AG09319 (cell line): ENCODE data around the gene CPD.

Source experiments
- DNase-seq: peaks from one replicate; pipeline ENCODE4 v3.0.0-alpha.2; 2010; ENCODE audit warnings: low read depth; ENCODE audit errors: extremely low read depth
- TF ChIP-seq, protein P1 (sequence below): IDR thresholded peaks from 2 replicates; pipeline ENCODE4 v1.5.1; 2011; ENCODE audit warnings: low read depth, mild to moderate bottlenecking, inconsistent platforms, low read length, moderate library complexity

Gene CPD

DNA sequence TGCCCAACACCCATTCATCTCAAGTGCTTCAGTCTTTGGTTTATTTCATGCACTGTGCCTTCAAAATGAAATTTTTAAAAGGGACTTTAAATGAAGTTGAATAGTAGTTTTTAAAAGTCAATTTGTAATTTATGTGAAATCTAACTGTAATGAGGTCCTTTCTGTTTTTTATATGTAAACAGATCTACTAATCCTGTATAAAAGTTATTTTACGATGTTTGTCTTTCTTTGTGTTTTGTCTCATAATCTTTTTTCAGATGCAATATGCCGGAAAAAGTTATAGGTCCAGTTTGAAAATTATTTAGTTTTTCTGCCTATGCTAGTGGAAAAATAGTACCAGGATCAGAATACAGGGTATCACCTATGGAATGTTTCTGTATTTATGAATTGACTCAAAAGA is 89.7 kb downstream of the CPD start:
- DNase-seq: no peak
- TF ChIP-seq, protein P1, sequence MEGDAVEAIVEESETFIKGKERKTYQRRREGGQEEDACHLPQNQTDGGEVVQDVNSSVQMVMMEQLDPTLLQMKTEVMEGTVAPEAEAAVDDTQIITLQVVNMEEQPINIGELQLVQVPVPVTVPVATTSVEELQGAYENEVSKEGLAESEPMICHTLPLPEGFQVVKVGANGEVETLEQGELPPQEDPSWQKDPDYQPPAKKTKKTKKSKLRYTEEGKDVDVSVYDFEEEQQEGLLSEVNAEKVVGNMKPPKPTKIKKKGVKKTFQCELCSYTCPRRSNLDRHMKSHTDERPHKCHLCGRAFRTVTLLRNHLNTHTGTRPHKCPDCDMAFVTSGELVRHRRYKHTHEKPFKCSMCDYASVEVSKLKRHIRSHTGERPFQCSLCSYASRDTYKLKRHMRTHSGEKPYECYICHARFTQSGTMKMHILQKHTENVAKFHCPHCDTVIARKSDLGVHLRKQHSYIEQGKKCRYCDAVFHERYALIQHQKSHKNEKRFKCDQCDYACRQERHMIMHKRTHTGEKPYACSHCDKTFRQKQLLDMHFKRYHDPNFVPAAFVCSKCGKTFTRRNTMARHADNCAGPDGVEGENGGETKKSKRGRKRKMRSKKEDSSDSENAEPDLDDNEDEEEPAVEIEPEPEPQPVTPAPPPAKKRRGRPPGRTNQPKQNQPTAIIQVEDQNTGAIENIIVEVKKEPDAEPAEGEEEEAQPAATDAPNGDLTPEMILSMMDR: no peak

DNA sequence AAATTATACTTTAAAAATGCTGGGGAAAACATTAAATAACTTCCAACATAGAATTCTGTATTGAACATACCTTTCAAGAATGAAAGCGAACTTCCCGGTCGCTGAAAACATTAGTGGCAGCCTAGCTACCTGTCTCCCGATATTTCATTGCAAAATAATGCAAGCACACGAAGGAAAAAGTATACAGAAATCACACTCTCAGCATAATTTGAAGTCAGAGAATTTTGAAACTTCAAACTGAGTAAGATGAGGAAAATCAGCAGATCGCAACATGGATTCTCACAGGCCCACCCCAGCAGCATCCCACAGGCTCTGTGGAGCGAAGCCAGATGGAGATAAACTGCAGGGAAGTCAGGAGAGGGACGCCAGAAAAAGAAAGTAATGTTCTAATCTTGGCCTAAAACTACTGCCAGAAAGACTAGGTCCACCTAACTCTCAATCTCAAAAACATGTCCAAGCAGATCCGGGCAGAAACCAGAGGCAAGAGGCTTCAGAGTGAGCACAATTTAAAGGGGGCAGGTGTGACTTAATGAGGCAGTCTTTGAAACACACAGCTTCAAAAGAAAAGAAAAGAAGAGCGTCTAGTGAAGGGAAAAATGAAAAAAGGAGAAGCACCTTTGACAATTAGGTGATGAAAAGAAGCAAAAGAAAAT is 93.6 kb downstream of the CPD start:
- DNase-seq: no peak
- TF ChIP-seq, protein P1: no peak

DNA sequence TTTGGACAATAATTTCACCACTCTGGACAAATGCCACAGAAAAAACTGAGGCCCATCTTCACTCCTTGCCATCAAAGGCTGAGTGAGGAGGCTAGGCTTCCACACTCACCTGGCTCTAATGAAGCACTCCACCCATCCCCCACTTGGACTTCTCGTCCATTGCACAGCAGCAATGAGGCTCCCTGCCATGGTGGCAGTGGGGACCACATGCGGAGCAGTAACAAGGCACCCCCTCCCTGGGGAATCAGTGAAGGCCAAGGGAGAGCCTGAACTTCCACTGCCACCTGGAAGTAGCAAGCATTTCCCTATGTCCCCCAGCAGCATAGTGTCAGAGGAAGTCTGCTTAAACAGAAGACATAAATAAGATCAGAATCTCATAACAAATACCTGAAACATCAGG is 96.5 kb downstream of the CPD start:
- TF ChIP-seq, protein P1: no peak
- DNase-seq: no peak

DNA sequence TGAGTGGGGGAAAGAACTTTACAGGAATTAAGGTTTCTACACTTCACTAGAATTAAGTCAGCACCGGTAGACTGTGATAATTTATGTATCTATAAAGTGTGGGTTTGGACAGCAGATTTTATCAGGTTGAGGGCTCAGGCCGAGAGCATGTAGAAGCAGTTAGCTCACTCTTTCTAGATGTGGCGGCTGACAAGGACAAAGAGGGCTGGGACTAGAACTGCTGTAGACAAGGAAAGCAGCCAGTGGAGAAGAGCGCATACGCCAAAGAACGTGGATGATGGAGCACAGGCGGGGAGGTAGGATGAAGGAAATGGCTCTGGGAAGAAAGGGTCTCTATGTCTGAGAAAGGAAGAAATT is 98.0 kb downstream of the CPD start:
- no peak for DNase-seq
- TF ChIP-seq, protein P1: no peak

DNA sequence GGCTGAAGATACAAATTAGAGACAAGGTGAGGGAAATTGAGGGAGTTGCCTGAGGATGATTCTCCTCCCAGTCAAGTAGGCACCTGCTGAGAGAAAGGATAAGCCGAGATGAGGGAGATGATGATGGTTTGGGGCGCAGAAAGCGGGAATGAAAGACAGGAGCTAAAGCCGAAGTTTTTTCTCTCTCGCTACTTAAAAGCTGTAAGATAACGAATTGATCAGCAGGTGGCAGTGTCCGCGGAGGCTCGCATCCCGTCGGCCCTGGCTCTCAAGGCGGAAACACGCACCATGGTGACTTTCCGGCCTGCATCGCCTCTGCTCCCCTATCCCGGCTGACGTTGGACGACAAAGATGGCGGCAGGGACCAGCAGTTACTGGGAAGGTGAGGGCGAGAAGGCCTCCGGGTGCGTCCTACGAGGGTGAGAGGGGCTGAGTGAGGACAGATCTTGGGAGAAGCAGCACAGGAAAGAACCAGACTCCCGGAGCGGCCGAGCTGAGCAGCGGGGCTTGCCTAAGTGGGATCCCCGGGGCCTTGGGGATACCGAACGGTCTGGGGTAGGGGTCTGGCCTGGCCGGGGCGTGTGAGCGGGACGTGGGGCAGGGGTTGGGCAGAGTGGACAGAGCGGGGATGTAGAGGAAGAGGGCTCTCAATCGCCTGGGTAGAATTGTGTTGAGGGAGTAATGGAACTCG is 98.5 kb downstream of the CPD start, which contains the start of gene GOSR1:
TSS of gene GOSR1 (plus strand) at position 326 of the 691 bp plus-strand sequence. CDS start at position 352, 26 bp downstream.
- DNase-seq: peak; percentile 89
- TF ChIP-seq, protein P1: peak; percentile 75

DNA sequence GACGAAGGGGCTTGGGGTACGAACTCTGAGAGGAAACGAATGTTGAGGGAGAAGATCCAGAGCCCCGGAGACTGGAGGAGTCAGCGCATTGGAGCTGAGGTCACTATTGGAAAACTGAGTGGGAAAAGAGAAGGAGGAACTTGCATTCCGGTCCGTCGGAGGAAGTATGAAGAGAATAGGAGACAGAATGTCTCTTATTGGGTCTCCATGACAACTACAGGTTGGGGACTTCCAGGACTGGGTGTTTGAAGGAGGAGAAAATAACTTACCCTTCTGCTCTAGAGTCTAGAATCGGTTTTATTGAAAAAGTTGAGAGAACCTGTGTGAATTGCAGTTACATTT is 99.0 kb downstream of the CPD start:
- TF ChIP-seq, protein P1: no peak
- DNase-seq: no peak

DNA sequence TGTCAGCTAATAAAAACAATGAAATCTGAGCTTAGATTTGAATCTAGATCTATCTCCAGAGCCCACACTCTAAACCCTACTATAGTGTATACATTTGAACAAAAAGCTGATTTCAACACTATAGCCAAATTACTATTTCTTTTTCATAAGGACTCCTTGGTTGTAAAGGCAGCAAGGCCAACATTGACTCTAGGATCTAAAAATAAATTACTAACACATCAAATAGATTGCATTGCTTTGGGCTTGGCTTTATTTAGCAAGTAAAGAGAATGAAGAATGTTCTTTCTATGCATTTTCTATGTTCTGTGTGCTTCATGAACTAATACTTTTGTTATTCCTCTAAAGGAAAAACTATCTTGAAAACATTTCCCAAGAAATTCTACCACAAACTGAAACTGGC is 103.8 kb downstream of the CPD start:
- TF ChIP-seq, protein P1: no peak
- no peak for DNase-seq
